Hepatocyte (in vitro differentiated cells): Measurements from ENCODE around the gene RGMB.

Experiments
- CTCF ChIP-seq: fragments of 200-600 bp; sonication (generic); IDR thresholded peaks from 2 replicates; pipeline ENCODE4 v1.5.1; 2016; ENCODE audit warnings: antibody characterized with exemption, mild to moderate bottlenecking; ENCODE audit not compliant: poor library complexity
- EZH2 ChIP-seq: fragments of 200-600 bp; sonication (generic); IDR thresholded peaks from 2 replicates; pipeline ENCODE4 v1.6.1; 2016; ENCODE audit warnings: antibody characterized with exemption, mild to moderate bottlenecking, borderline replicate concordance

GRCh38 chr5:98844865-98845264, 71.4 kb downstream of the RGMB start:
- TF ChIP-seq CTCF (no peak), EZH2 (no peak)
